Astrocyte of the cerebellum (primary cell): ENCODE measurements around the gene BTBD2.

Source experiments
- DNase-seq: peaks from one replicate; pipeline ENCODE4 v3.0.0-alpha.2; 2011; ENCODE audit warnings: low read depth
- H3K4me3 ChIP-seq: 2 replicates; pipeline ENCODE4 v1.5.1; 2011; ENCODE audit warnings: mild to moderate bottlenecking, low read depth, low read length, moderate library complexity
- CTCF ChIP-seq: IDR thresholded peaks from 2 replicates; pipeline ENCODE4 v1.5.1; 2012; ENCODE audit warnings: low read length, low read depth, moderate library complexity, mild to moderate bottlenecking; ENCODE audit errors: missing control alignments
- in situ Hi-C: cut with HindIII; loops from 2 replicates; pipeline ENCODE4 v1.10.0; 2017; ENCODE audit warnings: low sequenced_read_pairs

The BTBD2 gene

DNA sequence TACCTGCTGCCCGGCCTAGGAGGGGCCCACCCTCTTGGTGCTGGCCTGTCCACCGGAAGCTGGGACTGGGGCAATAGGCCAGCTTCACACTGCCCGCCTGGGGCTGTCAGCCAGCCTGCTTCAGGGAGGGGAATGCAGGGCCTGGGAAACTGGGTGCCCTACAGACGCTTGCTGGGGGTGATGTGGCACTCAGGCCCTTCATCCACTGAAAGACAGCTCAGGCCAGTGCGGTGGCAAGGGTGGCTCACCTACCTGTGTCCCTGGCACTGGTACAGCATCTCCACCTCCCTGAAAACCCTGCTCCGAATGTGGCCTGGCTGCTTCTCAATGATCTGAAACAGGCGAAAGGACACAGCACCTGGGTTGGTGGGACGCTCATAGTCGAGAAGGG is 27.7 kb upstream of the BTBD2 start:
- in situ Hi-C loops = no loop called here
- no peak for DNase-seq
- no peak for TF ChIP-seq CTCF
- no peak overlapping the region for H3K4me3 ChIP-seq

DNA sequence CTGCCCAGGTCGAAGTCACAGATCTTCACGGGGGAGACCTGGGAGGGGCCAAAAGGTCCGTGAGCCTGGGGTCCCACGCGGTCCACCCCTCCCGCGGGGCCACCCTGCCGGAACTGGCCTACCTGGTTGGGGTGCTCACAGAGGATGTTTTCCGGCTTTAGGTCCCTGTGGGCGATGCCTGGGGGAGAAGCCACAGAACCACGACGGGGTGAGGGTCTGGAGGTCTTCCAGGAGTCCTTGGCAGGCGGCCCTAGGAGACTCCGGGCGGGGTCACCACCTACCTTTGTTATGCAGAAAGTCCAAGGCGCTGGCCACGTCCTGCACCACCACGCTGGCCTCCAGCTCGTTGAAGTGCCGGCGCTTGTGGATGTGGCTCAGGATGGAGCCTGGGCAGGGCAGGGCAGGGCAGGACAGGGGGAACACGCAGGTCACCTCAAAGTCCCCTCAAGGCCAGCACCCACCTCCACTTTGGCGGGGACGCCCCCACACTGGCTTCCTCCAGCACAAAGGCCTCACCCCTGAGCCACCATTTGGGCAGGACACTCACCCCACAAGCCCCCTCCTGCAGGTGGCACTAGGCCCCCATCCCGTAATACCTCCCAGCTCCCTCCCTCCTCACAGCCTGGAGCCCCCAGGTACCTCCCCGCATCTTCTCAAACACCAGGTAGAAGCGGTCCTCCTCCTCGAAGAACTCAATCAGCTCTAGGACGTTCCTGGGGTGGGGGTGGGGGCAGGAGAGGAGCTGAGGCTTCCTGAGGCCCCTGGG is 27.2 kb upstream of the BTBD2 start:
- no peak for DNase-seq
- H3K4me3 ChIP-seq = peak overlapping the region; percentile 10
- no peak for TF ChIP-seq CTCF
- in situ Hi-C loops = no loop called here

GRCh38 chr19:2041683-2042484 is 26.4 kb upstream of the BTBD2 start:
- in situ Hi-C loops = no loop called here
- peak; percentile 80 for DNase-seq
- peak overlapping the region; percentile 12 for H3K4me3 ChIP-seq
- TF ChIP-seq CTCF = no peak

- no peak overlapping the region for H3K4me3 ChIP-seq
- DNase-seq = no peak
- in situ Hi-C loops = no loop called here
- no peak for TF ChIP-seq CTCF
These were observed 25.8 kb upstream of the BTBD2 start for GRCh38 chr19:2041433-2041682.

- no peak overlapping the region for H3K4me3 ChIP-seq
- in situ Hi-C loops = no loop called here
- no peak for TF ChIP-seq CTCF
- DNase-seq = no peak
These were observed 25.3 kb upstream of the BTBD2 start for GRCh38 chr19:2040647-2041432.

DNA sequence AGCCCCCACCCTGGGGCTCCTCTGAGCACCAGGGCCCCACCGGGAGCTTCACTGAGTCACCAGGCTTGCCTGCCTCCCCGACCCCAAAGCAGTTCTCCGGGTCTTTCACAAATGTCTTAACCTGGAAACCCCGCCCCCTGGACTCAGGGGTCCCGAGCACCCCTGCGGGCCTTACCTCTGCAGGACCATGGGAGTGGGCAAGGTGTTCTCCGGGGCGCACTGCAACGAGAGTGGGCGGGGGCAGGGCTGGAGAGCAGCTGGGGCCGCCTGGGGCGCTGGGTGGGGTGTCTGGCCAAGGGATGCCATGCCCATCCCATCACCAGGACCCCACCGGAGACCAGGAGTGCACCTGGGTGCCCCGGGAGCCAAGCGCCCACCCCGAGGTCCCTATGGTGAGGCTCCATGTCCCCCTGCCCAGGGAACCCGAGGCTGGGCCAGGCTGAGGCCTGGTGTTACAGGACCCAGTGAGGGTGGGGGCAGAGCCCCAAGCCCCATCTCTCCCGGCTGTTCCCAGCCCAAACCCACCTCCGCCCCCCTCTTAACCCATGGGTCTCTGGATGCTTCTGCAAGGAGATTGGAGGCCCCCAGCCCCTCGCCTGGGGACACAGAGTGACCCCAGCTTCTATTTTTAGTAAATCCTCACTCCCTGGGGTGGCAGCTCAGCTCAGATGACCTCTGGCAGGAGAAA is 24.6 kb upstream of the BTBD2 start:
- in situ Hi-C loops = no loop called here
- no peak for DNase-seq
- no peak overlapping the region for H3K4me3 ChIP-seq
- no peak for TF ChIP-seq CTCF
